GM23338 (cell line): Measurements from ENCODE around the gene SLC43A3. TPM values are rescaled to one million over a fixed set of nuclear protein-coding genes. Genes with fewer than 3 reads are reported as not detected.

ENCODE experiments used
- ATAC-seq: fragments of 200-7000 bp; cut with Tn5 transposase; 3 replicates; pipeline ENCODE4 v1.9.1; 2020
- DNase-seq: peaks from one replicate; pipeline ENCODE4 v3.0.0-alpha.2; 2015; ENCODE audit warnings: low spot score
- H2AFZ ChIP-seq: fragments of 200-600 bp; sonication (generic); 2 replicates; pipeline ENCODE4 v1.8.0; 2016; ENCODE audit warnings: antibody characterized with exemption, mild to moderate bottlenecking, moderate library complexity
- H3F3A ChIP-seq: fragments of 200-600 bp; sonication (generic); replicated peaks from 2 replicates; pipeline ENCODE4 v1.8.0; 2017; ENCODE audit warnings: antibody characterized with exemption, mixed run types, low read depth
- H3K27ac ChIP-seq: fragments of 200-600 bp; sonication (generic); 2 replicates; pipeline ENCODE4 v1.6.1; 2016; ENCODE audit warnings: low read depth
- H3K27me3 ChIP-seq: fragments of 200-600 bp; sonication (generic); 2 replicates; pipeline ENCODE4 v1.8.0; 2016; ENCODE audit warnings: mild to moderate bottlenecking, mixed run types, moderate library complexity; ENCODE audit not compliant: insufficient read depth
- H3K36me3 ChIP-seq: fragments of 200-600 bp; sonication (generic); 2 replicates; pipeline ENCODE4 v1.8.0; 2016; ENCODE audit warnings: mild to moderate bottlenecking; ENCODE audit not compliant: insufficient read depth
- H3K4me1 ChIP-seq: fragments of 200-600 bp; sonication (generic); 2 replicates; pipeline ENCODE4 v1.8.0; 2016; ENCODE audit warnings: mild to moderate bottlenecking, moderate library complexity; ENCODE audit not compliant: insufficient read depth
- H3K4me2 ChIP-seq: fragments of 200-600 bp; sonication (generic); 2 replicates; pipeline ENCODE4 v1.7.1; 2017; ENCODE audit warnings: mixed run types
- H3K4me3 ChIP-seq: fragments of 200-600 bp; sonication (generic); 2 replicates; pipeline ENCODE4 v1.6.1; 2016; ENCODE audit warnings: mixed run types
- H3K79me2 ChIP-seq: fragments of 200-600 bp; sonication (generic); replicated peaks from 2 replicates; pipeline ENCODE4 v1.8.0; 2017; ENCODE audit warnings: mild to moderate bottlenecking; ENCODE audit not compliant: insufficient read depth
- H3K9me2 ChIP-seq: fragments of 200-600 bp; sonication (generic); 2 replicates; pipeline ENCODE4 v1.8.0; 2017; ENCODE audit not compliant: insufficient read depth
- H4K20me1 ChIP-seq: fragments of 200-600 bp; sonication (generic); replicated peaks from 2 replicates; pipeline ENCODE4 v1.8.0; 2017; ENCODE audit warnings: mild to moderate bottlenecking; ENCODE audit not compliant: insufficient read depth
- H3K27ac Mint-ChIP-seq: 2 replicates; pipeline ENCODE4 v1.8.0; 2020; ENCODE audit warnings: inconsistent platforms, mild to moderate bottlenecking, moderate library complexity, mixed read lengths
- H3K27me3 Mint-ChIP-seq: 3 replicates; pipeline ENCODE4 v1.8.0; 2022; ENCODE audit warnings: low read depth, mild to moderate bottlenecking, moderate library complexity, mixed read lengths, inconsistent platforms; ENCODE audit not compliant: insufficient read depth, poor library complexity
- H3K36me3 Mint-ChIP-seq: 3 replicates; pipeline ENCODE4 v1.8.0; 2021; ENCODE audit warnings: low read depth, mild to moderate bottlenecking, inconsistent platforms, moderate library complexity, mixed read lengths
- H3K4me1 Mint-ChIP-seq: 3 replicates; pipeline ENCODE4 v1.8.0; 2020; ENCODE audit warnings: mild to moderate bottlenecking, inconsistent platforms, mixed read lengths
- H3K4me3 Mint-ChIP-seq: 3 replicates; pipeline ENCODE4 v1.8.0; 2021; ENCODE audit warnings: moderate library complexity, mild to moderate bottlenecking, inconsistent platforms, mixed read lengths
- H3K9me3 Mint-ChIP-seq: 3 replicates; pipeline ENCODE4 v1.8.0; 2020; ENCODE audit warnings: moderate library complexity, mild to moderate bottlenecking, inconsistent platforms, mixed read lengths
- CREB1 ChIP-seq: fragments of 250-450 bp; sonication (Bioruptor Pico); IDR thresholded peaks from 2 replicates; pipeline ENCODE4 v1.5.0; 2020; ENCODE audit warnings: low read depth, mild to moderate bottlenecking, moderate library complexity
- EZH2 ChIP-seq: fragments of 200-600 bp; sonication (generic); IDR thresholded peaks from one replicate; pipeline ENCODE4 v1.8.0; 2017; ENCODE audit warnings: antibody characterized with exemption, mild to moderate bottlenecking, low read depth; ENCODE audit not compliant: unreplicated experiment
- NANOG ChIP-seq: IDR thresholded peaks from 2 replicates; pipeline ENCODE4 v1.6.1; 2016; ENCODE audit warnings: antibody characterized with exemption, borderline replicate concordance
- STAT1 ChIP-seq: IDR thresholded peaks from one replicate; pipeline ENCODE4 v1.6.1; 2016; ENCODE audit warnings: antibody characterized with exemption; ENCODE audit not compliant: unreplicated experiment
- ZNF114 ChIP-seq: fragments of 250-450 bp; sonication (Bioruptor Pico); IDR thresholded peaks from 2 replicates; pipeline ENCODE4 v1.5.0; 2020; ENCODE audit warnings: mild to moderate bottlenecking, moderate library complexity
- ZNF331 ChIP-seq: fragments of 250-450 bp; sonication (Bioruptor Pico); IDR thresholded peaks from 2 replicates; pipeline ENCODE4 v1.5.0; 2020; ENCODE audit warnings: low read depth, mild to moderate bottlenecking, moderate library complexity
- ZNF462 ChIP-seq: fragments of 250-450 bp; sonication (Bioruptor Pico); IDR thresholded peaks from 2 replicates; pipeline ENCODE4 v1.5.0; 2020; ENCODE audit warnings: mild to moderate bottlenecking, moderate library complexity
- polyA plus RNA-seq: library from polyadenylated mRNA; unstranded; fragments of >200 nt; fragmentation: Nextera tagmentation; extraction: Ambion mirVana; gene quantifications from 2 replicates; pipeline ENCODE4 v1.2.1, GENCODE V29; 2016
- total RNA-seq: library from RNA; depleted of rRNA; stranded (reverse); fragments of >200 nt; shearing (Covaris generic); gene quantifications from 2 replicates; pipeline ENCODE4 v1.2.3, GENCODE V29; 2014
- TF ChIP-seq, protein P1 (sequence below): IDR thresholded peaks from one replicate; pipeline ENCODE4 v1.6.1; 2018; ENCODE audit warnings: antibody characterized with exemption; ENCODE audit not compliant: unreplicated experiment

Gene SLC43A3
- total and polyA plus RNA-seq, 2 experiments from 2014 or later: 14.3 to 24.8 TPM

- no peak for TF ChIP-seq ZNF462 (CRISPR knock-in tag)
- no peak for TF ChIP-seq ZNF114 (CRISPR knock-in tag)
- no peak for TF ChIP-seq ZNF331 (CRISPR knock-in tag)
- TF ChIP-seq EZH2: no peak
Observed at GRCh38 chr11:57473285-57473841, 46.4 kb upstream of the SLC43A3 start (continued).

GRCh38 chr11:57471496-57471895 lies 44.6 kb upstream of the SLC43A3 start:
- Histone ChIP-seq H2AFZ (no peak overlapping the region), H3K79me2 (no peaks in the 10 kb centered on the region), H3K4me3 (no peak overlapping the region), H3K27ac (no peak overlapping the region), H3F3A (peaks cover 25% of the 10 kb centered on the region; the same call in 1 of the 2 replicates), H3K36me3 (no peaks in the 10 kb centered on the region; the same call in 1 of the 2 replicates), H3K9me2 (no peaks in the 10 kb centered on the region), H3K27me3 (peaks cover 21% of the 10 kb centered on the region), H3K4me2 (no peak overlapping the region), H4K20me1 (no peaks in the 10 kb centered on the region; the same call in 1 of the 2 replicates), H3K4me1 (peaks cover 49% of the 10 kb centered on the region)
- DNase-seq (no peak), ATAC-seq (no peak)
- Mint-ChIP-seq H3K27me3 (peaks cover 27% of the 10 kb centered on the region), H3K4me3 (no peak overlapping the region), H3K36me3 (peaks cover 38% of the 10 kb centered on the region), H3K27ac (no peak overlapping the region), H3K9me3 (no peaks in the 10 kb centered on the region; the same call in 2 of the 3 replicates), H3K4me1 (peaks cover 47% of the 10 kb centered on the region)
- TF ChIP-seq CREB1 (no peak), NANOG (no peak), STAT1 (no peak)
- TF ChIP-seq, protein P1, sequence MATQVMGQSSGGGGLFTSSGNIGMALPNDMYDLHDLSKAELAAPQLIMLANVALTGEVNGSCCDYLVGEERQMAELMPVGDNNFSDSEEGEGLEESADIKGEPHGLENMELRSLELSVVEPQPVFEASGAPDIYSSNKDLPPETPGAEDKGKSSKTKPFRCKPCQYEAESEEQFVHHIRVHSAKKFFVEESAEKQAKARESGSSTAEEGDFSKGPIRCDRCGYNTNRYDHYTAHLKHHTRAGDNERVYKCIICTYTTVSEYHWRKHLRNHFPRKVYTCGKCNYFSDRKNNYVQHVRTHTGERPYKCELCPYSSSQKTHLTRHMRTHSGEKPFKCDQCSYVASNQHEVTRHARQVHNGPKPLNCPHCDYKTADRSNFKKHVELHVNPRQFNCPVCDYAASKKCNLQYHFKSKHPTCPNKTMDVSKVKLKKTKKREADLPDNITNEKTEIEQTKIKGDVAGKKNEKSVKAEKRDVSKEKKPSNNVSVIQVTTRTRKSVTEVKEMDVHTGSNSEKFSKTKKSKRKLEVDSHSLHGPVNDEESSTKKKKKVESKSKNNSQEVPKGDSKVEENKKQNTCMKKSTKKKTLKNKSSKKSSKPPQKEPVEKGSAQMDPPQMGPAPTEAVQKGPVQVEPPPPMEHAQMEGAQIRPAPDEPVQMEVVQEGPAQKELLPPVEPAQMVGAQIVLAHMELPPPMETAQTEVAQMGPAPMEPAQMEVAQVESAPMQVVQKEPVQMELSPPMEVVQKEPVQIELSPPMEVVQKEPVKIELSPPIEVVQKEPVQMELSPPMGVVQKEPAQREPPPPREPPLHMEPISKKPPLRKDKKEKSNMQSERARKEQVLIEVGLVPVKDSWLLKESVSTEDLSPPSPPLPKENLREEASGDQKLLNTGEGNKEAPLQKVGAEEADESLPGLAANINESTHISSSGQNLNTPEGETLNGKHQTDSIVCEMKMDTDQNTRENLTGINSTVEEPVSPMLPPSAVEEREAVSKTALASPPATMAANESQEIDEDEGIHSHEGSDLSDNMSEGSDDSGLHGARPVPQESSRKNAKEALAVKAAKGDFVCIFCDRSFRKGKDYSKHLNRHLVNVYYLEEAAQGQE: no peak
